Upper lobe of left lung (tissue), 4 donors: ENCODE results near the gene ASNSD1.

ENCODE experiments used
- POLR2A ChIP-seq, 4 donors: fragments of 450-650 bp; IDR thresholded peaks; one replicate each; pipeline ENCODE4 v1.5.1; 2016 to 2017; ENCODE audit warnings: antibody characterized with exemption in 4 of 4, mild to moderate bottlenecking in 2 of 4
- TF ChIP-seq, protein P1 (sequence below), 6 experiments: fragments of 450-650 bp in 4 of 6; fragments of 200-600 bp in 2 of 6; sonication (generic) in 2 of 6; IDR thresholded peaks; one replicate each; pipeline ENCODE4 v1.5.1; 2016 to 2019; ENCODE audit warnings: antibody characterized with exemption in 6 of 6

DNA sequence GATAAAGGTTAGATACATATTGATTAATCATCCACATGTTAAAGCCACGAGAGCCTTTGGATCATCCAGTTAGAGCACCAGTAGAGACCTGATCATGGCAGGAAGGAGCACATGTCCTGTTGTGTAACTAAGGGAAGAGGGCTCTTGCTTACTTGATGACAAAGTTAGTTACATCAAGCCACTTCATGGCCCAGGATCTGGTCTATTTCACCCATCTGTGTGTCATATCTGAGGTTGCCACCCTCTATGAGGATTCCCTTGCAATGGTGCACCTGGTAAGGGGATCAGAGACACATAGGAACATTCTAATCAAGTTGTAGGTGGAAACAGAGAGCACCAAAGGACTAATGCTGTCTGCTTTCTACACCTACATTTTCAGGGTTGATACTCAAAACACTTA lies 19.9 kb downstream of the ASNSD1 start:
- TF ChIP-seq POLR2A (IDR thresholded peaks at IDR 0.05) = no peak
- TF ChIP-seq, protein P1, sequence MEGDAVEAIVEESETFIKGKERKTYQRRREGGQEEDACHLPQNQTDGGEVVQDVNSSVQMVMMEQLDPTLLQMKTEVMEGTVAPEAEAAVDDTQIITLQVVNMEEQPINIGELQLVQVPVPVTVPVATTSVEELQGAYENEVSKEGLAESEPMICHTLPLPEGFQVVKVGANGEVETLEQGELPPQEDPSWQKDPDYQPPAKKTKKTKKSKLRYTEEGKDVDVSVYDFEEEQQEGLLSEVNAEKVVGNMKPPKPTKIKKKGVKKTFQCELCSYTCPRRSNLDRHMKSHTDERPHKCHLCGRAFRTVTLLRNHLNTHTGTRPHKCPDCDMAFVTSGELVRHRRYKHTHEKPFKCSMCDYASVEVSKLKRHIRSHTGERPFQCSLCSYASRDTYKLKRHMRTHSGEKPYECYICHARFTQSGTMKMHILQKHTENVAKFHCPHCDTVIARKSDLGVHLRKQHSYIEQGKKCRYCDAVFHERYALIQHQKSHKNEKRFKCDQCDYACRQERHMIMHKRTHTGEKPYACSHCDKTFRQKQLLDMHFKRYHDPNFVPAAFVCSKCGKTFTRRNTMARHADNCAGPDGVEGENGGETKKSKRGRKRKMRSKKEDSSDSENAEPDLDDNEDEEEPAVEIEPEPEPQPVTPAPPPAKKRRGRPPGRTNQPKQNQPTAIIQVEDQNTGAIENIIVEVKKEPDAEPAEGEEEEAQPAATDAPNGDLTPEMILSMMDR (IDR thresholded peaks at IDR 0.05) = no peak
